HEK293T (cell line): ENCODE results near the gene STT3A.

Experiments
- CTCF ChIA-PET: fragments of 350-600 bp; formaldehyde crosslinking; extraction: SDS; loops from one replicate; lab custom pipeline; 2021; ENCODE audit warnings: antibody characterized with exemption, inconsistent platforms; lab: Yijun Ruan, JAX
- POLR2A ChIA-PET: fragments of 350-600 bp; formaldehyde crosslinking; extraction: SDS; loops from one replicate; lab custom pipeline; 2020; ENCODE audit warnings: antibody characterized with exemption, inconsistent platforms; lab: Yijun Ruan, JAX
- DNase-seq: peaks from one replicate; pipeline ENCODE4 v3.0.0; 2012; ENCODE audit warnings: mixed read lengths; ENCODE audit errors: extremely low spot score
- ARNT ChIP-seq: fragments of 450-650 bp; IDR thresholded peaks from 2 replicates; pipeline ENCODE4 v1.6.1; 2017; ENCODE audit warnings: mild to moderate bottlenecking
- BHLHE40 ChIP-seq: fragments of 450-650 bp; IDR thresholded peaks from 2 replicates; pipeline ENCODE4 v1.6.1; 2016; ENCODE audit warnings: mild to moderate bottlenecking, moderate library complexity, borderline replicate concordance
- CTBP1 ChIP-seq: fragments of 450-650 bp; IDR thresholded peaks from 2 replicates; pipeline ENCODE4 v1.6.1; 2016; ENCODE audit warnings: borderline replicate concordance
- ELF4 ChIP-seq: fragments of 450-650 bp; IDR thresholded peaks from 2 replicates; pipeline ENCODE4 v1.6.1; 2017; ENCODE audit warnings: antibody characterized with exemption
- FOXA1 ChIP-seq: fragments of 450-650 bp; IDR thresholded peaks from 2 replicates; pipeline ENCODE4 v1.6.1; 2016; ENCODE audit warnings: mild to moderate bottlenecking
- FOXK2 ChIP-seq: fragments of 450-650 bp; IDR thresholded peaks from 2 replicates; pipeline ENCODE4 v1.6.1; 2016; ENCODE audit warnings: mild to moderate bottlenecking
- FOXM1 ChIP-seq: fragments of 450-650 bp; IDR thresholded peaks from 2 replicates; pipeline ENCODE4 v1.6.1; 2017; ENCODE audit warnings: mild to moderate bottlenecking, borderline replicate concordance
- HDGF ChIP-seq: fragments of 450-650 bp; IDR thresholded peaks from 2 replicates; pipeline ENCODE4 v1.6.1; 2017; ENCODE audit warnings: antibody characterized with exemption, borderline replicate concordance
- L3MBTL2 ChIP-seq: fragments of 450-650 bp; conservative IDR thresholded peaks from 2 replicates; pipeline ENCODE4 v1.6.1; 2016; ENCODE audit warnings: mild to moderate bottlenecking
- LEF1 ChIP-seq: fragments of 450-650 bp; IDR thresholded peaks from 2 replicates; pipeline ENCODE4 v1.6.1; 2017; ENCODE audit warnings: mild to moderate bottlenecking, borderline replicate concordance
- NFRKB ChIP-seq: fragments of 450-650 bp; IDR thresholded peaks from 2 replicates; pipeline ENCODE4 v1.6.1; 2016; ENCODE audit warnings: mild to moderate bottlenecking, moderate library complexity
- PKNOX1 ChIP-seq: fragments of 450-650 bp; IDR thresholded peaks from 2 replicates; pipeline ENCODE4 v1.6.1; 2016
- SP1 ChIP-seq: fragments of 450-650 bp; IDR thresholded peaks from 2 replicates; pipeline ENCODE4 v1.6.1; 2017
- SUZ12 ChIP-seq: fragments of 450-650 bp; IDR thresholded peaks from 2 replicates; pipeline ENCODE4 v1.6.1; 2016; ENCODE audit warnings: mild to moderate bottlenecking
- TARDBP ChIP-seq: fragments of 450-650 bp; IDR thresholded peaks from 2 replicates; pipeline ENCODE4 v1.6.1; 2016
- ZNF384 ChIP-seq: fragments of 450-650 bp; IDR thresholded peaks from 2 replicates; pipeline ENCODE4 v1.6.1; 2016

STT3A gene

GRCh38 chr11:125594958-125595357 lies 2.3 kb downstream of the STT3A start:
- ChIA-PET POLR2A (interaction anchor here (3.9 kb wide), 1 partner anchor 31 kb away, joined by 22 read pairs; the partner anchor contains the start of gene CHEK1), CTCF (no interaction called here)
- DNase-seq: no peak
- no peak for TF ChIP-seq HDGF
- TF ChIP-seq NFRKB: no peak
- TF ChIP-seq LEF1: no peak
- no peak for TF ChIP-seq FOXM1
- TF ChIP-seq ARNT: no peak
- no peak for TF ChIP-seq FOXK2
- TF ChIP-seq ELF4: no peak
- no peak for TF ChIP-seq CTBP1
- no peak for TF ChIP-seq SP1
- no peak for TF ChIP-seq BHLHE40
- no peak for TF ChIP-seq ZNF384
- TF ChIP-seq PKNOX1: no peak
- no peak for TF ChIP-seq FOXA1
- no peak for TF ChIP-seq TARDBP
- no peak for TF ChIP-seq SUZ12
- no peak for TF ChIP-seq L3MBTL2

- no peak for DNase-seq
- POLR2A ChIA-PET: no interaction called here
- TF ChIP-seq PKNOX1 (no peak), HDGF (no peak), L3MBTL2 (no peak), ARNT (no peak), CTBP1 (no peak), FOXK2 (no peak), SP1 (no peak), FOXM1 (no peak), SUZ12 (no peak), ZNF384 (no peak), TARDBP (no peak)
- CTCF ChIA-PET: no interaction called here
Observed at GRCh38 chr11:125600663-125601062, 8.0 kb downstream of the STT3A start.

GRCh38 chr11:125603207-125603606 lies 10.6 kb downstream of the STT3A start:
- no peak for DNase-seq
- no peak for TF ChIP-seq CTBP1
- TF ChIP-seq SP1: no peak
- no peak for TF ChIP-seq ELF4
- no peak for TF ChIP-seq FOXA1
- TF ChIP-seq FOXK2: no peak
- no peak for TF ChIP-seq NFRKB
- TF ChIP-seq FOXM1: no peak
- ChIA-PET POLR2A (no interaction called here), CTCF (no interaction called here)

GRCh38 chr11:125605417-125605816 lies 12.8 kb downstream of the STT3A start:
- CTCF ChIA-PET: no interaction called here
- DNase-seq: no peak
- TF ChIP-seq ZNF384 (no peak), TARDBP (no peak), BHLHE40 (no peak), ARNT (no peak), L3MBTL2 (no peak), LEF1 (no peak), SUZ12 (no peak), FOXA1 (no peak), SP1 (no peak), PKNOX1 (no peak), CTBP1 (no peak), FOXM1 (no peak), ELF4 (no peak), NFRKB (no peak), FOXK2 (no peak)
- POLR2A ChIA-PET: no interaction called here

GRCh38 chr11:125609545-125609944 lies 16.9 kb downstream of the STT3A start:
- POLR2A ChIA-PET: interaction anchor here (1.1 kb wide), 1 partner anchor 17 kb away, joined by 4 read pairs; the partner anchor contains the start of gene STT3A
- TF ChIP-seq FOXA1 (no peak), PKNOX1 (no peak), SP1 (no peak), TARDBP (no peak), ZNF384 (no peak), ARNT (no peak), FOXM1 (no peak), CTBP1 (no peak), ELF4 (no peak), SUZ12 (no peak), NFRKB (no peak), L3MBTL2 (no peak), HDGF (no peak), LEF1 (no peak), BHLHE40 (no peak)
- DNase-seq: no peak
- CTCF ChIA-PET: no interaction called here

- ChIA-PET POLR2A (no interaction called here), CTCF (no interaction called here)
- TF ChIP-seq LEF1: no peak
- TF ChIP-seq ELF4: no peak
- TF ChIP-seq SP1: no peak
- TF ChIP-seq TARDBP: no peak
- TF ChIP-seq NFRKB: no peak
- no peak for DNase-seq
Observed at GRCh38 chr11:125618383-125618782, 25.7 kb downstream of the STT3A start.
